ENCODE data around the gene S100A9.
"Not testable (repeated sequence)": the region's sequence is repeated elsewhere in the genome, so short reads cannot be mapped to it uniquely, and the experiment has no call there.

- TF ChIP-seq CTCF (IDR thresholded peaks at IDR 0.05; ENCODE audit: low read depth, low read length, missing input control); MAX (IDR thresholded peaks at IDR 0.05); RAD21 (IDR thresholded peaks at IDR 0.05); YY1 (IDR thresholded peaks at IDR 0.05); RXRA (IDR thresholded peaks at IDR 0.05); TAF1 (conservative IDR thresholded peaks at IDR 0.05); HNF4G (IDR thresholded peaks at IDR 0.05); REST (IDR thresholded peaks at IDR 0.05); EGR1 (IDR thresholded peaks at IDR 0.05; ENCODE audit: low read depth in 2 of 2); FOXA1 (IDR thresholded peaks at IDR 0.05); SP1 (IDR thresholded peaks at IDR 0.05); ATF3 (IDR thresholded peaks at IDR 0.05): not testable (repeated sequence)
These were observed 43.3 kb upstream of the S100A9 start for GRCh38 chr1:153314388-153314787.
